ENCODE measurements around the gene TWSG1. TPM values are rescaled to one million over a fixed set of nuclear protein-coding genes. Genes with fewer than 3 reads are reported as not detected.

Gene TWSG1
- total RNA-seq, 1 experiment from 2014 or later: 19.3 TPM

- Mint-ChIP-seq H3K9me3 (peaks cover 24% of the 10 kb centered on the region), H3K4me3 (no peak overlapping the region), H3K27me3 (ENCODE audit: low read depth) (0 out of 2 replicates have a peak, but pooled peaks cover 4% of the 10 kb centered on the region), H3K27ac (no peak overlapping the region), H3K36me3 (peaks cover 14% of the 10 kb centered on the region), H3K4me1 (no peaks in the 10 kb centered on the region; the same call in 1 of the 2 replicates)
- CTCF ChIA-PET: no interaction called here
- POLR2A ChIA-PET: no interaction called here
- DNase-seq (ENCODE audit: low spot score) (no peak), ATAC-seq (no peak)
- TF ChIP-seq RELA (CRISPR knock-in tag; IDR thresholded peaks at IDR 0.05; ENCODE audit: borderline replicate concordance): no peak
- no peak for TF ChIP-seq ATF2 (CRISPR knock-in tag; IDR thresholded peaks at IDR 0.05; ENCODE audit: borderline replicate concordance, low read depth)
- no peak for TF ChIP-seq MYBL2 (CRISPR knock-in tag; IDR thresholded peaks at IDR 0.05)
- no peak for TF ChIP-seq NFYB (CRISPR knock-in tag; conservative IDR thresholded peaks at IDR 0.05; ENCODE audit: low read depth)
- no peak for TF ChIP-seq ZNF263 (CRISPR knock-in tag; IDR thresholded peaks at IDR 0.05; ENCODE audit: low read depth)
- TF ChIP-seq ERG (CRISPR knock-in tag; IDR thresholded peaks at IDR 0.05): no peak
- TF ChIP-seq JAZF1 (CRISPR knock-in tag; IDR thresholded peaks at IDR 0.05): no peak
- no peak for TF ChIP-seq ZNF416 (CRISPR knock-in tag; IDR thresholded peaks at IDR 0.05)
- no peak for TF ChIP-seq NFE2L1 (CRISPR knock-in tag; IDR thresholded peaks at IDR 0.05)
- no peak for TF ChIP-seq KAT7 (CRISPR knock-in tag; IDR thresholded peaks at IDR 0.05; ENCODE audit: borderline replicate concordance)
- no peak for TF ChIP-seq ATF3 (CRISPR knock-in tag; conservative IDR thresholded peaks at IDR 0.05)
- TF ChIP-seq USF2 (CRISPR knock-in tag; IDR thresholded peaks at IDR 0.05): no peak
- TF ChIP-seq GABPB1 (CRISPR knock-in tag; IDR thresholded peaks at IDR 0.05): no peak
- no peak for TF ChIP-seq TCF7 (CRISPR knock-in tag; IDR thresholded peaks at IDR 0.05; ENCODE audit: low read depth)
- no peak for TF ChIP-seq ZBTB43 (CRISPR knock-in tag; IDR thresholded peaks at IDR 0.05)
- no peak for TF ChIP-seq SMAD4 (CRISPR knock-in tag; IDR thresholded peaks at IDR 0.05)
- TF ChIP-seq ZNF671 (CRISPR knock-in tag; IDR thresholded peaks at IDR 0.05): no peak
Measured at GRCh38 chr18:9447334-9447733, 112.8 kb downstream of the TWSG1 start.

- H3K27me3 Mint-ChIP-seq (ENCODE audit: low read depth): 0 out of 2 replicates have a peak, but pooled peaks cover 4% of the 10 kb centered on the region
- peaks cover 14% of the 10 kb centered on the region for H3K36me3 Mint-ChIP-seq
- H3K27ac Mint-ChIP-seq: no peak overlapping the region
- DNase-seq (ENCODE audit: low spot score) (no peak), ATAC-seq (no peak)
- POLR2A ChIA-PET: no interaction called here
- CTCF ChIA-PET: no interaction called here
- peaks cover 24% of the 10 kb centered on the region for H3K9me3 Mint-ChIP-seq
- peaks cover 6% of the 10 kb centered on the region; the same call in 1 of the 2 replicates for H3K4me1 Mint-ChIP-seq
- H3K4me3 Mint-ChIP-seq: no peak overlapping the region
- TF ChIP-seq TEAD1 (CRISPR knock-in tag; IDR thresholded peaks at IDR 0.05): no peak
- no peak for TF ChIP-seq CTCF (IDR thresholded peaks at IDR 0.05)
- no peak for TF ChIP-seq MAX (CRISPR knock-in tag; IDR thresholded peaks at IDR 0.05)
- no peak for TF ChIP-seq GTF2I (CRISPR knock-in tag; conservative IDR thresholded peaks at IDR 0.05)
- TF ChIP-seq NR3C1 (CRISPR knock-in tag; conservative IDR thresholded peaks at IDR 0.05; ENCODE audit: low read depth): no peak
- TF ChIP-seq NFE2L1 (CRISPR knock-in tag; IDR thresholded peaks at IDR 0.05): no peak
- no peak for TF ChIP-seq ESRRA (CRISPR knock-in tag; IDR thresholded peaks at IDR 0.05; ENCODE audit: borderline replicate concordance)
- TF ChIP-seq TEAD4 (CRISPR knock-in tag; IDR thresholded peaks at IDR 0.05): no peak
- no peak for TF ChIP-seq HMGA2 (CRISPR knock-in tag; IDR thresholded peaks at IDR 0.05)
- TF ChIP-seq ZMAT4 (CRISPR knock-in tag; IDR thresholded peaks at IDR 0.05): no peak
- no peak for TF ChIP-seq RORB (CRISPR knock-in tag; IDR thresholded peaks at IDR 0.05)
- TF ChIP-seq ELF4 (CRISPR knock-in tag; IDR thresholded peaks at IDR 0.05; ENCODE audit: low read depth): no peak
- TF ChIP-seq CREB1 (CRISPR knock-in tag; IDR thresholded peaks at IDR 0.05): no peak
- no peak for TF ChIP-seq ZNF671 (CRISPR knock-in tag; IDR thresholded peaks at IDR 0.05)
- TF ChIP-seq TCF7 (CRISPR knock-in tag; IDR thresholded peaks at IDR 0.05; ENCODE audit: low read depth): no peak
Measured at GRCh38 chr18:9449600-9450414, 115.2 kb downstream of the TWSG1 start.
